ENCODE results near the gene OR6B1. TPM values are rescaled to one million over a fixed set of nuclear protein-coding genes. Genes with fewer than 3 reads are reported as not detected.

Gene OR6B1
- total and polyA plus RNA-seq, 2 of the 8 experiments (the other 6 are each of a cell fraction or from before 2014, with no cell fraction given), result not detected

- Histone ChIP-seq H2BK5ac (ENCODE audit: low read depth, low read length) (no peak overlapping the region), H3K4ac (replicated peaks; ENCODE audit: insufficient read length, low read depth, low read length) (no peak overlapping the region), H3K79me2 (ENCODE audit: control insufficient read depth in 1 of 2, insufficient read depth in 2 of 2, low read length in 2 of 2) (no peaks in the 10 kb centered on the region), H4K5ac (ENCODE audit: insufficient read length, low read depth, low read length) (no peak overlapping the region), H3K14ac (ENCODE audit: insufficient read length) (no peak overlapping the region), H3K79me1 (ENCODE audit: low read depth, low read length) (no peaks in the 10 kb centered on the region), H2AFZ (ENCODE audit: low read length) (peak overlapping the region; percentile 81; the same call in 1 of the 2 replicates), H3K23me2 (ENCODE audit: low read depth, low read length) (no peaks in the 10 kb centered on the region), H3K9me3 (ENCODE audit: insufficient read depth in 2 of 2, low read depth in 1 of 2, low read length in 1 of 2) (no peaks in the 10 kb centered on the region), H3K27ac (ENCODE audit: low read depth, low read length) (no peak overlapping the region), H3K56ac (replicated peaks; ENCODE audit: insufficient read length, low read depth, low read length) (no peak overlapping the region), H3K4me2 (ENCODE audit: insufficient read depth in 1 of 2, low read depth in 2 of 2, low read length in 2 of 2) (no peak overlapping the region), H4K8ac (ENCODE audit: extremely low read depth, insufficient read depth, low read length) (no peak overlapping the region), H3K9ac (replicated peaks in 1 of 4; ENCODE audit: extremely low read depth in 1 of 4, low read depth in 3 of 4, low read length in 3 of 4) (no peak overlapping the region), H2BK20ac (ENCODE audit: low read length) (no peak overlapping the region), H3K27me3 (replicated peaks in 1 of 4; ENCODE audit: control insufficient read depth in 3 of 4, extremely low read depth in 1 of 4, insufficient read depth in 3 of 4, low read length in 3 of 4) (no peaks in the 10 kb centered on the region), H4K20me1 (replicated peaks in 1 of 2; ENCODE audit: control insufficient read depth in 1 of 2, insufficient read depth in 2 of 2, low read length in 2 of 2) (no peaks in the 10 kb centered on the region), H3K36me3 (ENCODE audit: control insufficient read depth in 2 of 4, insufficient read depth in 4 of 4, low read length in 3 of 4) (no peaks in the 10 kb centered on the region), H3K4me3 (ENCODE audit: extremely low read depth in 1 of 4, insufficient read depth in 2 of 4, low read depth in 3 of 4, low read length in 4 of 4) (no peak overlapping the region), H3K23ac (ENCODE audit: insufficient read length) (no peak overlapping the region), H2BK15ac (ENCODE audit: low read length) (no peak overlapping the region), H3K4me1 (replicated peaks in 1 of 4; ENCODE audit: control insufficient read depth in 3 of 4, insufficient read depth in 4 of 4, low read length in 3 of 4) (peaks cover 0 to 3% (median 0%) of the 10 kb centered on the region in 4 experiments; a peak in 1 of 7 replicates), H4K91ac (replicated peaks; ENCODE audit: insufficient read length, low read length) (no peak overlapping the region), H2AK5ac (ENCODE audit: low read depth, low read length) (no peak overlapping the region), H2BK12ac (ENCODE audit: low read depth, low read length) (no peak overlapping the region), H3K18ac (ENCODE audit: extremely low read depth, low read length) (no peak overlapping the region), H2BK120ac (replicated peaks; ENCODE audit: low read depth, low read length) (no peak overlapping the region)
- 94% methylated on average over 2 of the region's 2 CpGs; no CpG with 5 or more reads in 1 of the 2 experiments for WGBS, 2 experiments (ENCODE audit: extremely low coverage in 1 of 2, insufficient coverage in 1 of 2, insufficient read length in 1 of 2, insufficient replicate concordance in 2 of 2, low coverage in 1 of 2, low lambda C conversion rate in 2 of 2, missing lambda C conversion rate in 1 of 2)
- CTCF ChIA-PET (ENCODE audit: partially characterized antibody), result interaction anchor here (0.6 to 0.8 kb wide), 3 partner anchors 31 to 187 kb away, joined by 3 to 4 read pairs (median 3); no protein-coding TSS in a partner anchor
- no peak for DNase-seq (ENCODE audit: low read depth in 1 of 2, low spot score in 2 of 2)
- POLR2A ChIA-PET (ENCODE audit: partially characterized antibody), result no interaction called here
- no peak for FAIRE-seq
- TF ChIP-seq CHD2 (IDR thresholded peaks at IDR 0.05; ENCODE audit: low read length), result no peak
- no peak for TF ChIP-seq EP300 (IDR thresholded peaks at IDR 0.05; ENCODE audit: borderline replicate concordance in 1 of 2, low read depth in 2 of 2, low read length in 2 of 2)
- no peak for TF ChIP-seq SUZ12 (IDR thresholded peaks at IDR 0.05; ENCODE audit: low read length)
Measured at GRCh38 chr7:143965280-143965679, 34.8 kb upstream of the OR6B1 start.

All from H1 (cell line).